GM19468 (cell line): Measurements from ENCODE around the gene VPS4A.

Experiments used
- ATAC-seq: cut with Tn5 transposase; IDR thresholded peaks from one replicate; pipeline ENCODE4 v1.9.1; 2021; ENCODE audit warnings: mild to moderate bottlenecking, moderate library complexity, moderate number of reproducible peaks; ENCODE audit not compliant: unreplicated experiment; ENCODE audit errors: extremely low read depth

VPS4A gene

DNA sequence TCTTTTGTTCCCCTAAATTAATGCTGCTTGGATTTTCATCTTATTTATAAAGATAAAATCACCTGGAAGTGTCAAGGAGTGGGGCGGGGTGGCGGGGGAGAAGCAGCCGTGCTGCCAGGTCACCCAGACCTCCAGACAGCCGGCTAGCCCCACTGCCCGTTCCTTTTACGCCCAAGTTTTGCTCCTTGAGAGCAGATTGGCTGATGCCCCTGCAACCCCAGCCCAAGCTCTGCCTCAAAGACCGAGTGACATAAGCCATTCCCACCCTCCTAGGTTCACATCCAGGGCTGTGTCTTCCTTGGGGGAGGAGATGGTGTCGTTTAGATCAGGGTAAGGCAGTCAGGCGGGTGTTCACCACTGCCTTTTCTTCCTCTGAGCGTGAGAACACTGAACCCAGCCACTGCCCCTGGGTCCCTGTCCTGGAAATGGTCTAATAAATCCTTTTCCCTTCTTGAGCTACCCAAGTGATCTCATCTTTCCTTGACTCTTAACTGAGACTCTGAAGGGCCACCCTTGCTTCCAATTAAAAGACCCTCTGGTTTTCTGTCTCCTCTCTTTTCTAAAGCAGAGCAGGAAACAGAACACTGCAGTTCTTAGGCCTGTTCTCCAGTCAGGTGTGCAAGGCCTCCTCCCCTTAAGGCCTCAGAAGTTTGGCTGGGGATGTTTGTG, 13.6 kb downstream of the VPS4A start:
- ATAC-seq: no peak

DNA sequence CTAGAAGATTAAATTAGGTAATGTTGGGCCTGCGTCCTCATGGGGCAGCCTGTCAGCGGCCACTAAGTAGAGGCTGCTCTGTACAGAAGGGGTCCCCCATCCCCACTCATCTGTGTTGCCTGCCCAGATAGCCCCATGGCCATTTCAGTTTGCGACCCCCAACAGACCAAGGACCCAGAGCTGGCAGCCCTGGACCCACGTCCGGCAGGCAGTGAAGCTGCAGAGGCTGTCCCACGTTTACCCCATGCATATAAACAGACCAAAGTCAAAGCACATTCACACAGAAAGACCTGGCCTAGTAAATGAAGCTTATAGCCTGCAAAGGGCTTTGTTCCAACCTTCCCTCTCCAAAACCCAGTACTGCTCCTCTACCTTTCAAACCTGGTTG, 14.6 kb downstream of the VPS4A start:
- no peak for ATAC-seq

DNA sequence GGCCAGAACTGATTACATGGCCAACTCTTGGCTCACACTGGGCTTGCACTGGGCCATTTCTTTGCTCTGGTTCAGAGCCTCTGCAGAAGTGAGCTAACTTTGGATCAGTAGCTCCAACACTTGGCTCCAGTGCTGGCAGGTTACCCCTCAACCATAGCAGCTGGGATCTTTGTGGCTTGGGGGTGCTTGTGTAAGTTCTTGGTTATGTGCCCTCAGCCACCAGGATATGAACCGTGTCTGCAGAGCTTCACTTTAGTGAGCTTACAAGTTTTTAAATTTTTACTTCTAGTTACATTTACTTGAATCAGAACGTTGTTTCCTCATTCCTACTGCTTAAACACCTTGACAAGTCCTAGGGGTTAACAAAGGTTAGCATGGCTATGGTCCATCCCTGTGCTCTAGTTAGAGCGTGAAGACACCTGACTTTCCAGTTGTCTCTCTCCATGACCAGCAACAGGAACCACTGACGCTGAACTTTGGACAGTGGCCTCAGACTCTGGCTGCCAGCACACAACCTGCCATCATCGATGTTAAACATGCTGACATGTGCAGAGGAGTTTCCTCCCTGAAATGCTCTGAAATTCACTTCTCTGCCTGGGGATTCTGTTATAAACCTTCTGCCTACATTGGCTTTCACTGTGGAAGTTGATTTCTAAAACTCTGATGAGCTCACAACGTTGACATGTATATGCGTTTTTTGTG, 15.2 kb downstream of the VPS4A start:
- no peak for ATAC-seq

DNA sequence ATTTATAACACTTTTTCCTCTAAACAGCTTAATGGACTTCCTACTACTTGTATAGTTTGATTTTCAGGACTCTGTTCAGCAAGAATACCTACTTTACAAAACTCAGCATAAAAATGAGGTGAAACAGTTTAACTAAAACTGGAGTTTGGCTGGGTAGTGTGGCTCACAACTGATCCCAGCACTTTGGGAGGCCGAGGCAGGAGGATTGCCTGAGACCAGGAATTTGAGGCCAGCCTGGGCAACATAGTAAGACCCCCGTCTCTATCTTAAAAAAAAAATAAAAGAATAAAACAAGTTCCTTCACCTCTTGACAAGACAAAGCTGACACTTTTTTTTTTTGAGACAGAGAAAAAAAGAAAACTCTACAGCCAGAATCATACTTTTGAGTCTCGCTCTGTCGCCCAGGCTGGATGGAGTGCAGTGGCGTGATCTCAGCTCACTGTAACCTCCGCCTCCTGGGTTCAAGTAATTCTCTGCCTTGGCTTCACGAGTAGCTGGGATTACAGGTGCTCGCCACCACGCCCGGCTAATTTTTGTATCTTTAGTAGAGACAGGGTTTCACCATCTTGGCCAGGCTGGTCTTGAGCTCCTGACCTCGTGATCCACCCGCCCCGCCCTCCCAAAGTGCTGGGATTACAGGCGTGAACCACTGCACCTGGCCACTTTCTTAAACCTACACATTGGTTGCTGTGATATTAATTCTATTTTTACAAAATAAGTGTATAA, 16.6 kb downstream of the VPS4A start:
- no peak for ATAC-seq

DNA sequence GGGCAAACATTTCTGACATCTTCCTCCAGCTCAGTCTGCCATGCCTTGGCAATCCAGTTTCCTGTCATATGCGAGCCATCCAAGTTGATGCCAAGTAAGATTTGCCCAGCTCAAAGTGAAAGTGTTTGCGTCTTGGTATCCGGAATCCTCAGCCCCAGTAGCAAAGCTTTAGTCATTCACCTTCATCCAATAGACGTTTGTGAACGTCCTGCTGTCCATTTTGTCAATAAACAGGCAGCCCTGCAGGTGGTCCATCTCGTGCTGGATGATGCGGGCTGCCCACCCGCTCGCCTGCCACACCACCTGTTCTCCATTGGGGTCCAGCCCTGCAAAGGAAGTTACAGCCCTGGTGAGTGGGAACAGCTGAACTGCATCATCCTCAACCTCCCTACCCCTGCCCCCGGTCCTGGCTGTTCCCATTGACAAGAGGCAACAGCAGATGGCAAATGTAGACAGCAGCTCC, 17.7 kb downstream of the VPS4A start:
- no peak for ATAC-seq

DNA sequence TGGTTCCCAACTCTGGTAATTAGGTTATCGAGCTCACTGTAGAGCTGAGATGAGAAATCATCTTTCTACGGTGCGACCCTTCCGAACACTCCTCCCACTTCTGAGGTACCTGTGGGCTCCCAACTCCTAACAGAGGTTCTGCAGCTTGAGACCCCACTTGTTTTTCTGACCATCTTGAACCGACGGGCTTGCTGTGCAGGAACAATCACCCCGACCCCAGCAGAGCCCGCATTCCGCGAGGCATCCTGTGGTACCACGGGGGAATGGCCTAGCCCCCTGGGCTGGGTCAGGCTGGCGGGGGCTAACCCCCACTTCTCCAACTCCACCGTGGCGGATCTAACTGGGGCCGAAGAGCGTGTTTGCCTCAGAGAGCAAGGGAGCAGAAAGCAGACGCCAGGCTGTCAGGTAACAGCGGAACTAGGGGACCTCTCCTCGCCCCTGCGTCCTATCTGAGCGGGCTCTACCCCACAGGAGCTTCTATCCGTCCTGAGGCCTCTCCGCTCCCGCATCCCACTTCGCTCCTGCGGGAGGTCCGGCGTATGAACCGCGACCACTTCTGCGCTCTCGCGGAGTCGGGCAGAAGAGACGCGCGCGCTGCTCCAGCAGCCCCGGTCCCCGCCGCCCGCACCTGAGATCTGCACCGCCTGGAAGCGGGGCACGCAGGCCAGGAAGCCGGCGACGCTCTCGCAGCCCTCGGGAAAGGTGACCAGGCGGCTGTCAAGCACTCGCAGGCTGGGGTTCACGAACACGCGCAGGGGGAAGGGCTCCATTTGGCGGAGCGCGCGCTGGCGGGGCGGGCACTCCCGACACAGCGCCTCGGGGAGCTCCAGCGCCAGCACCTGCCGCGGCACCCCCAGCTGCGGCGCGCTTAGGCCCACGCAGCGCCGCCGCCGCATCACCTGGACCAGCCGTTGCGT, 18.5 kb downstream of the VPS4A start:
- no peak for ATAC-seq

DNA sequence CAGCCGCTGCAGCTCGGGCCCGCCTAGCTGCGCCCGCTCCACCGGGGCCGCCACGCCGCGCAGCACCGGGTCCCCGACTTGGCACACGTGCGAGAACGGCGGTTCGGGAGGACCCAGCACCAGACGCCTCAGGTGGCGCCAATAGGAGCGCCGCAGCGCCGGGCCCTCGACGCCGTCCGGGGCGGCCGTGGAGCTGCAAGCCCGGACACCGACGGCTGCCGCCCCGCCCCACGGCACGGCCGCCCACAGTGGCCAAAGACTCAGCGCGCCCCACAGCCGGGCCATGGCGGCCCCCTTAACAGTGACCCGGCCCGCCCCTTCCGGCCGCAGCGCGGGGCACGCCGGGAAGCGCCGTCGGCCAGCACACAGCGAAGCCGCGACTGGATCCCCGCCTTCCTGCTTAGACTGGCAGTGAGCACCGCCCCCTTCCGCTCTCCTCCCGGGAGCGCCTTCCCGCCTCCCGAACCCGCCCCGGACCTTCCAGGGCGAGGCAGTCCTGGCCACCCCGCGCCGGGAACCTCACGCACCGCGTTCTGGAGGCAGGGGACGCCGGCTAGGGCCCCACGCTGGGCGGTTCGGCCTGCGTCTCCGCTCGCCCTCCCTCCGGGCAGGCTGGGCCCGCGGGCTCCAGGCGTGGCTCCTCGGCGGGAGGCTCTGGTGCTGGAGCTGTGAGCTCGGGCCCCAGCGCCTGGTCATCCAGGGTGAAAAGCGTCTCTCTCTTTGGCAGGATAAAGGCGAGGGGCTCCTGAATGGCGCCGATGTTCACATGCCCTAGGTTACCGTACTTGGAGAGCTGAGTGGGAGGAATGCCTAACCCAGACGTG, 19.3 kb downstream of the VPS4A start, which contains the start of gene PDF:
Gene PDF (minus strand): TSS at position 303 of the 824 bp plus-strand sequence. CDS start 18 bp downstream, at position 285.
- ATAC-seq: peak; percentile 88

DNA sequence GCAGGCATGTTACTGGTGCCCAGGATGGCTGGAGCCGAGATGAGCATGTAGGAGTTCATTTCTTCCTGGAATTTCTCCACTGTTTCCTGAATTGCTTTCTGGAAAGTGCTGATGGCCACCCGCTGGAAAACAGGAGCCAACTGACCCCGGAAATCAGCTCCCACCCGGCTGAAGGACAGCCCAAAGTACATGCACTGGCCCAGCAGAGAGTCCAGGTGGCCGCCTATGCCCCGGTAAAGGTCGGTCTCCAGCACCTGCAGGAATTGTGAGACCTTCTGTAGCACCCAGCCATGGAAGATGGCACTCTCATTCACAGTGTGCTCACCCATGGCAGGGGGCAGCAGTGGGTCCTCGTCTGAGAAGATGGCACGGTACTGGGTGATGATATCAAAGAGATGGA, 23.5 kb downstream of the VPS4A start:
- ATAC-seq: no peak

DNA sequence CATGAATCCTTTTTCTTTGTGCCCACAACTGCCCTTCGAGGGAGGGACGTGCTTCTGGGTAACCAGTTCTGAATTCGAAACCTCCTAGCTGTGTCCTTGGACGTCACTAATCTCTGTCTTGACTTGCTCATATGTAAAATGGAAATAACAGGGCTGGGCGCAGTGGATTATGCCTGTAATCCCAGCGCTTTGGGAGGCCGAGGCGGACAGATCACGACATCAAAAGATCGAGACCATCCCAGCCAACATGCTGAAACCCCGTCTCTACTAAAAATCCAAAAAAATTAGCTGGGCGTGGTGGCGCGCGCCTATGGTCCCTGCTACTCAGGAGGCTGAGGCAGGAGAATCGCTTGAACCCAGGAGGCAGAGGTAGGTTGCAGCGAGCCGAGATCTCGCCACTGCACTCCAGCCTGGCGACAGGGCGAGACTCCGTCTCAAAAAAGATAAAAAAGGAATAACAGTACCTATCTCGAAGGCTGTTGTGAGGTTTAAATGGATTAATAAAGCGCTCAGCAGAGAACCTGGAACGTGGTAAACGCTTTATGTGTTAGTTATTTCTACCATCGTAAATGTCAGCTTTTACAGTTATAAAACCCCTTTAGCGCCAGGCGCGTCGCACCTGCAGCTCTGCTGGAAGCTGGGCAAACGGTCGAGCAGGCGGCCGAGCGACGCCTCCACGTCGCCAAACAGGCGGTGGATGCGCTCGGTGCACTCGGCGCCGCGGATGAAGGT, 27.6 kb downstream of the VPS4A start:
- ATAC-seq: no peak

DNA sequence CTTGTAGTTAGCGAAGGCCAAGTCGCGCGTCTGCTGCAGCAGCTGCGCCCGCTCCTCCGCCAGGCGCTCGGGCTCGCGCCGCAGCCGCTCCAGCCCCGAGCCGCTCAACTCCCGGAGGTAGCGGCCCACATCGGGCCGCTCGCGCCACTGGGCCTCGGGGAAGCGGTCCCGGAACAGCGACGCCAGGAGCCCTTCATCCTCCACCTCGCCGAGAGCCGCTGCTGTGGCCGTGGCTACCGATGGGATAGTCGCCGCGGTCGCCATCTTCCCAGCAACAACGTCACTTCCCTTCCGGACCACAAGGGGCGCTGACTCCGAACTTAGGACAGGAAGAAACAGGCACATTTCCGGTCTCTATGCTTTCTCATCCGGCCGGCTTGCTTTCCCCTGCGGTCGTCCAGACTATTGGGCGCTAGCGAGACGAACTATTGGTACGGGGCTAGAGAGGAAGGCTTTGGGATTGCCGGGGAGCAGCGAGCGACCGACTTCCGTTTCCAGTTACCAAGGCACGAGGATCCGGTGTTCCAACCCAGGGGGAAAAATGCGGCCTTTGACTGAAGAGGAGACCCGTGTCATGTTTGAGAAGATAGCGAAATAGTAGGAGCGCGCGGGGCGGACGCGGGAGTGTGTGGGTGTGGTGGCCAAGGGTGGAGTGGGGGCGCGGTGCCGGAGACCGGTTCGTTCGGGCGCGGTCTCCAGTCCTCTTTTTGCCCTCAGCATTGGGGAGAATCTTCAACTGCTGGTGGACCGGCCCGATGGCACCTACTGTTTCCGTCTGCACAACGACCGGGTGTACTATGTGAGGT, 28.3 kb downstream of the VPS4A start, which contains the start of the genes COG8 and NIP7:
Gene COG8 (minus strand): TSS at position 276 of the 806 bp plus-strand sequence. CDS start 12 bp downstream, at position 264.
Gene NIP7 (plus strand): TSS at position 484 of the 806 bp plus-strand sequence. CDS start 58 bp downstream, at position 542.
- ATAC-seq: peak; percentile 85

DNA sequence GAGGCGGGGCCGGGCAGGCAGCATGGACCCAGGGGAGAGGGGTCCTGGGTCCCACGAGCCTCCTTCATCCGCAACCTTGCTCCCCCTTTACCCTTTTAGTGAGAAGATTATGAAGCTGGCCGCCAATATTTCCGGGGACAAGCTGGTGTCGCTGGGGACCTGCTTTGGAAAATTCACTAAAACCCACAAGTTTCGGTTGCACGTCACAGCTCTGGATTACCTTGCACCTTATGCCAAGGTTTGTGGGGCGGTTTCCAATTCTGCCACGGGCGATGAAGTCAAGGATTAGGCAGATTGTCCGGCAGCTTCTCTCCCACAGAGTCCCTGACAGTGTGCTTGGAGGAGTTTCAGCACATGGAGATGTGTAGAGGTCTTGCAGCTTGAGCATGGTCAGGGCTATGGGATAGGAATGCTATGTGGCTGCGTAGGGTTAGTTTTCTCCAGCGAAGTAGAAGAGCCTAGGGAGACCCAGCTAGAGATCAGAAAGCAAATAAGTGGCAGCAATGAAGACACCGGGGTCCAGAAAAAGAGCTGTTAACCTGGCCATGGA, 29.0 kb downstream of the VPS4A start:
- no peak for ATAC-seq

DNA sequence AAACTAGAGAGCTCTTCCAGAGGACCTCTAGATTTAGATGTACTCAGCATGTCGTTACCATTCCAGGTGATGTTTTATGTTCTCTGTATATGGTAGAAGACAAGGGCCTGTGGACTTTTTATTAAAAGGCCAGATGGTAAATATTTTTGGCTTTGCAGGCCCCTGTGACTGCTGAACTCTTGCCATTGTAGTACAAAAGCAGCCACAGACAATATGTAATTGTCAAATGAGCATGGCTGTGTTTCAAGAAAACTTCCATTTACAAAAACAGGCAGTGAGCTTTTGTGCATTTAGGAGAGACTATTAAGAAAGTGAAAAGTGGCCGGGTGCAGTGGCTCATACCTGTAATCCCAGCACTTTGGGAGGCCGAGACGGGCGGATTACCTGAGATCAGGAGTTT, 33.0 kb downstream of the VPS4A start:
- ATAC-seq: no peak

DNA sequence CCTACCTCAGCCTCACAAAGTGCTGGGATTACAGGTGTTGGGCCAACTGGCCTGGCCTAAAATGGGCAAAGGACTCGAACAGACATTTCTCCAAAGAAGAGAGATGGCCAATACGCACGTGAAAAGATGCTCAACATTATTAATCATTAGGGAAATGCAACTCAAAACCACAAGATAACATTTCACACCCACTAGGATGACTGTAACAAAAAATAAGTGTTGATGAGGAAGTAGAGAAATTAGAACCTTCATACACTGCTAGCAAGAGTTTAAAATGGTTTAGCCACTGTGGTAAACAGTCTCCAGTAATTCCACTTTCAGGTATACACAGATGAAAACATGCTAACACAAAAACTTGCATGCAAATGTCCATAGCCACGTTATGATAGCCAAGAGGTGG, 34.8 kb downstream of the VPS4A start:
- ATAC-seq: no peak

DNA sequence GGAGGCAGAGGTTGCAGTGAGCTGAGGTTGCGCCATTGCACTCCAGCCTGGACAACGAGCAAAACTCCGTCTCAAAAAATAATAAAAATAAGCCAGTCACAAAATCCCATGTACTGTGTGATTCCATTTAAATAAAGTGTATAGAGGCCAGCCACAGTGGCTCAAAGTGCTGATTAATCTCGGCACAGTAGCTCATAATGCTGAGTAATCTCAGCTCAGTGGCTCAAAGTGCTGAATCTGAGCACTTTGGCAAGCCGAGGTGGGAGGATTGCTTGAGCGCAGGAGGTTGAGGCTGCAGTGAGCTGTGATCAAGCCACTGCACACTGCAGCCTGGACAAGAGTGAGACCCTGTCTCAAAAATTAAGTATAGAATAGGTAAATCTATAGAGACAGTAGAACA, 35.5 kb downstream of the VPS4A start:
- no peak for ATAC-seq

DNA sequence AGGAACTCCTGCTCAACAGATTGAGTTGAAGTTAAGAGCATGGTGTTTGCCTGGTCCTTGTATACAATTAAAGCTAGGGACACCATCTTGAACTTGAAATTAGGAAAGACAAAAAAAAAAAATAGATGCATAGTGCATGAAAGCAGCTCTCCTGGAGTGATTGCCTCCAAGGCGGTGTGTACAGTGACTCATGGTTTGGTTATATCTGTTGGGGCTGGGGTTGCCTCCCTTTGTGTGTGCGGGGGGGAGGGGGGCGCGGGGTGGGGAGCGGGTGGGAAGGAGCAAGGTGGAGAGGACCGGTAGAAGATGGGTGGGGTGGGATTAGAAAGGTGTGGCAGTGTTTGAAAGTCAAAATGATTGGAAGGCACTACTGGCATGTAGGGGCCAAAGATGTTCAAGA, 37.1 kb downstream of the VPS4A start:
- ATAC-seq: no peak

DNA sequence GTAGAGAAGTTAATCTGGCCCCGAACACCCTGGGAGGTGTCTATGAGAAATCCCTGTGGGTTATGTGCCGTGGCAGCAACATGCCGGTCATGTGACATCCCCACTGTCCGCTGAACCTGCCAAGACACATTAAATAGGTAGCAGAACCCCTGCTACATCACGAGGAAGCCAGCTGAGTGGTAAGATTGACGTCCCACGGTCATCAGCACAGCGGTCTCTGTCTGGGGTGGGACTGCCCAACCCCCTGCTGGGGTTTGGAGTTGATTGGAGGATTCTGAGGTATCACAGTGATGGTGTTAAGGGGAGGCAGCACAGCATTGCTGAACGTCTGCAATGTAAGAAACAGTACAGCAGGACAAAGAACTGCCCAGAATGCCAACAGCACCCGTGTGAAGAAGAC, 38.4 kb downstream of the VPS4A start:
- no peak for ATAC-seq

DNA sequence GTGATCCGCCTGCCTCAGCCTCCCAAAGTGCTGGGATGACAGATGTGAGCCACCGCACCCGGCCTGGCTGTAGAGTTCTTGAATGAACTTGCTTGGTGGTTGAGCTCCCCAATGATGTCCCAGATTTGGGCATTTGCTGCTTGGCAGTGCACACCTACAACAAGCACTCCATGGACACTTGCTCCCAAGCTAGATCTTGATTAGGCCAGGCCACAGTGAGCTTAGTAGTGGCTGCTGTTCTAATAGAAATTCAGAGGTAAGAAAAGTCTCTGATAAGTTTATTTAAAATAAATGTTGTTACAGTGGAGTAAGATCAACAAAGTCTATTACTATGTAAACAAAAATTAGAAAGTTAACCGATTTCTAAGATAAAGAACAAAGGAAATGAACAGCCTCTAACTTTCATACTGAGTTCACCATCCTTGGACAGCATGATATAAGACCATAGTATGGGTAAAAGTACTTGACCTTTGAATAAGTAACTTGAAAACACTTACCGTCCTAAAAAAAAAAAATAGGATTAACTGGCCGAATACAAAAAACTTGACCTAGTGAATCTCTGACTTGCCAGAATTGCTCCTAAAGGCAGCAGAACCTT, 39.5 kb downstream of the VPS4A start:
- no peak for ATAC-seq
